Suppressor macrophage treated with lipopolysaccharide for 1 hour (primary cell): ENCODE results near the gene STN1.
A peak's percentile ranks its signal among the peaks of the same experiment; 100 is the strongest.

Source experiments
- DNase-seq, 3 donors: peaks; one replicate each; pipeline ENCODE4 v3.0.0-alpha.2; 2020 to 2022

STN1 gene

GRCh38 chr10:103918053-103918846, at the start of gene STN1:
Gene STN1 (minus strand): TSS chr10:103918184. CDS start chr10:103917594, 590 bp downstream.
- DNase-seq = peak; percentile 98

GRCh38 chr10:103967448-103968071, 49.6 kb upstream of the STN1 start:
- DNase-seq = peak; percentile 67 to 89 (median 75)

GRCh38 chr10:103966671-103967447, 48.9 kb upstream of the STN1 start, which contains the start of gene SLK:
Gene SLK (plus strand): TSS chr10:103967140. CDS start chr10:103967746, 606 bp downstream.
- DNase-seq = peak; percentile 91 to 99 (median 97)

- no peak for DNase-seq
These were observed 42.1 kb upstream of the STN1 start for GRCh38 chr10:103960103-103960502.

GRCh38 chr10:103958996-103959395, 41.0 kb upstream of the STN1 start:
- DNase-seq = peak in 2 of 3 donors; percentile 26 to 41

GRCh38 chr10:103954543-103954942, 36.6 kb upstream of the STN1 start:
- no peak for DNase-seq

GRCh38 chr10:103951942-103952341, 34.0 kb upstream of the STN1 start:
- DNase-seq = no peak

- no peak for DNase-seq
These were observed 33.2 kb upstream of the STN1 start for GRCh38 chr10:103951183-103951582.

GRCh38 chr10:103949728-103950127, 31.7 kb upstream of the STN1 start:
- DNase-seq = no peak

- no peak for DNase-seq
These were observed 30.0 kb upstream of the STN1 start for GRCh38 chr10:103947799-103948516.

- DNase-seq = no peak
These were observed 24.9 kb upstream of the STN1 start for GRCh38 chr10:103942866-103943265.

GRCh38 chr10:103941801-103942200, 23.8 kb upstream of the STN1 start:
- DNase-seq = no peak

- peak in 2 of 3 donors; percentile 19 to 32 for DNase-seq
These were observed 21.5 kb upstream of the STN1 start for GRCh38 chr10:103939522-103939921.

- no peak for DNase-seq
These were observed 18.0 kb upstream of the STN1 start for GRCh38 chr10:103936022-103936421.

GRCh38 chr10:103934308-103934707, 16.3 kb upstream of the STN1 start:
- no peak for DNase-seq

GRCh38 chr10:103933557-103934121, 15.7 kb upstream of the STN1 start:
- DNase-seq = no peak

GRCh38 chr10:103932971-103933370, 15.0 kb upstream of the STN1 start:
- DNase-seq = no peak

GRCh38 chr10:103932271-103932670, 14.3 kb upstream of the STN1 start:
- no peak for DNase-seq

GRCh38 chr10:103931603-103932002, 13.6 kb upstream of the STN1 start:
- DNase-seq = no peak

- DNase-seq = no peak
These were observed 12.9 kb upstream of the STN1 start for GRCh38 chr10:103930881-103931280.

- no peak for DNase-seq
These were observed 12.5 kb upstream of the STN1 start for GRCh38 chr10:103930449-103930848.

- no peak for DNase-seq
These were observed 11.5 kb upstream of the STN1 start for GRCh38 chr10:103929381-103929921.
